Thoracic aorta (tissue), 2 donors: ENCODE data around the gene ARHGAP8. TPM values are rescaled to one million over a fixed set of nuclear protein-coding genes. Genes with fewer than 3 reads are reported as not detected.
"Not testable (repeated sequence)": the region's sequence is repeated elsewhere in the genome, so short reads cannot be mapped to it uniquely, and the experiment has no call there.

ENCODE experiments used
- ATAC-seq: fragments of 150-250 bp; one replicate; pipeline ENCODE4 v1.8.0; 2017; ENCODE audit warnings: low read depth; ENCODE audit not compliant: insufficient number of reproducible peaks, low FRiP score
- DNase-seq: peaks from one replicate; pipeline ENCODE4 v3.0.0-alpha.2; 2020; ENCODE audit warnings: low spot score
- H3K27ac ChIP-seq, 2 donors: fragments of 200-600 bp; sonication (generic); 1 replicate in 1 of 2; 2 replicates in 1 of 2; pipeline ENCODE4 v1.5.1; 2016; ENCODE audit warnings: mild to moderate bottlenecking in 2 of 2, moderate library complexity in 2 of 2
- H3K27me3 ChIP-seq: fragments of 200-600 bp; sonication (generic); replicated peaks from 2 replicates; pipeline ENCODE4 v1.6.0; 2016; ENCODE audit warnings: mild to moderate bottlenecking; ENCODE audit not compliant: insufficient read depth
- H3K36me3 ChIP-seq: fragments of 200-600 bp; sonication (generic); one replicate; pipeline ENCODE4 v1.5.1; 2016
- H3K4me1 ChIP-seq, 2 donors: fragments of 200-600 bp; sonication (generic); 1 replicate in 1 of 2; 2 replicates in 1 of 2; pipeline versions ENCODE4 v1.5.1 to v1.6.0; 2016; ENCODE audit warnings: low read depth in 2 of 2, mild to moderate bottlenecking in 1 of 2; ENCODE audit not compliant: control insufficient read depth in 1 of 2
- H3K4me3 ChIP-seq: fragments of 200-600 bp; sonication (generic); 2 replicates; pipeline ENCODE4 v1.5.1; 2016; ENCODE audit warnings: mild to moderate bottlenecking
- H3K9me3 ChIP-seq: fragments of 200-600 bp; sonication (generic); 2 replicates; pipeline ENCODE4 v1.5.1; 2016
- total RNA-seq, 2 donors: library from RNA; depleted of rRNA; stranded (reverse); fragments of >200 nt; gene quantifications; one replicate each; pipeline versions ENCODE4 v1.1.0 to v1.2.3, GENCODE V29; 2016
- TF ChIP-seq, protein P1 (sequence below): fragments of 200-600 bp; sonication (generic); IDR thresholded peaks from one replicate; pipeline ENCODE4 v1.5.1; 2019; ENCODE audit warnings: antibody characterized with exemption

ARHGAP8 gene
- total RNA-seq, 2 donors from 2014 or later, result 1.2 to 4.0 TPM

GRCh38 chr22:44799077-44799945, 46.9 kb downstream of the ARHGAP8 start:
- H3K27me3 ChIP-seq, result no peaks in the 10 kb centered on the region
- H3K9me3 ChIP-seq, result no peaks in the 10 kb centered on the region
- no peaks in the 10 kb centered on the region for H3K36me3 ChIP-seq
- TF ChIP-seq, protein P1, sequence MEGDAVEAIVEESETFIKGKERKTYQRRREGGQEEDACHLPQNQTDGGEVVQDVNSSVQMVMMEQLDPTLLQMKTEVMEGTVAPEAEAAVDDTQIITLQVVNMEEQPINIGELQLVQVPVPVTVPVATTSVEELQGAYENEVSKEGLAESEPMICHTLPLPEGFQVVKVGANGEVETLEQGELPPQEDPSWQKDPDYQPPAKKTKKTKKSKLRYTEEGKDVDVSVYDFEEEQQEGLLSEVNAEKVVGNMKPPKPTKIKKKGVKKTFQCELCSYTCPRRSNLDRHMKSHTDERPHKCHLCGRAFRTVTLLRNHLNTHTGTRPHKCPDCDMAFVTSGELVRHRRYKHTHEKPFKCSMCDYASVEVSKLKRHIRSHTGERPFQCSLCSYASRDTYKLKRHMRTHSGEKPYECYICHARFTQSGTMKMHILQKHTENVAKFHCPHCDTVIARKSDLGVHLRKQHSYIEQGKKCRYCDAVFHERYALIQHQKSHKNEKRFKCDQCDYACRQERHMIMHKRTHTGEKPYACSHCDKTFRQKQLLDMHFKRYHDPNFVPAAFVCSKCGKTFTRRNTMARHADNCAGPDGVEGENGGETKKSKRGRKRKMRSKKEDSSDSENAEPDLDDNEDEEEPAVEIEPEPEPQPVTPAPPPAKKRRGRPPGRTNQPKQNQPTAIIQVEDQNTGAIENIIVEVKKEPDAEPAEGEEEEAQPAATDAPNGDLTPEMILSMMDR, result no peak
- no peak for DNase-seq
- no peaks in the 10 kb centered on the region for H3K4me1 ChIP-seq
- H3K27ac ChIP-seq, result no peak overlapping the region
- no peak overlapping the region for H3K4me3 ChIP-seq
- ATAC-seq, result no peak

GRCh38 chr22:44799946-44800634, 47.7 kb downstream of the ARHGAP8 start:
- H3K9me3 ChIP-seq, H3K27ac ChIP-seq, H3K27me3 ChIP-seq, DNase-seq, H3K36me3 ChIP-seq, H3K4me3 ChIP-seq, ATAC-seq, H3K4me1 ChIP-seq: not testable (repeated sequence)

GRCh38 chr22:44801476-44801875, 49.1 kb downstream of the ARHGAP8 start:
- Histone ChIP-seq H3K9me3 (no peaks in the 10 kb centered on the region), H3K27ac (no peak overlapping the region), H3K36me3 (no peaks in the 10 kb centered on the region), H3K4me3 (no peak overlapping the region), H3K4me1 (no peaks in the 10 kb centered on the region), H3K27me3 (no peaks in the 10 kb centered on the region)
- ATAC-seq (no peak), DNase-seq (no peak)
- TF ChIP-seq, protein P1, result no peak

DNA sequence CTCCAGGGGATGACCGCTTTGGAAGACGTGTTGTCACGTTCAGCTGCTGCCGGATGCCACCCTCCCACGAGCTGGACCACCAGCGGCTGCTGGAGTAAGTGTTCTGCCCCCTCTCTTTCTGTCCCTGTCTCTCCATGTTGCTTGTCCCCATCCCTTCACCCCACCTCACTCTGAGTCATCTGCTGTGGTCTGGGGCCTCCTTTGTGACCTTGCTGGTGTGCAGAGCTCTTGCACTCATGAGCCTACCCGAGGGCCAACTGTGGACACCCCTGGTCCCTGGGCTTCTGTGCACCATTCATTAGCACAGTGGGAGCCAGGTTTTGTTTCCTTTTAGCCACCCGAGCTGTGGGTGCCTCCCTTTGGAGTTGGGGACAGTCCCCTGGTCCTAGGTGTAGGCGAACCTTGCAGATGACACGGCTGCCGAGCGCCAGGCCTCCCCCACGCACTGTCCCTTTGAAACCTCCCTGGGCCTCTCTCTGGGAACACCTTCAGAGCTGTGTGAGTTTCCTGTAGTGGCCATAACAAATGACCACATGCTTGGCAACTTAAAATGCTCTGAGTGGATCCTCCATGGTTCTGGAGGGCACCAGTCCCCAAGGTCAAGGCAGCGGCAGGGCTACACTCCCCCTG, 49.8 kb downstream of the ARHGAP8 start:
- no peak overlapping the region for H3K27ac ChIP-seq
- no peaks in the 10 kb centered on the region for H3K36me3 ChIP-seq
- TF ChIP-seq, protein P1, result no peak
- H3K4me3 ChIP-seq, result no peak overlapping the region
- no peaks in the 10 kb centered on the region for H3K9me3 ChIP-seq
- no peaks in the 10 kb centered on the region for H3K27me3 ChIP-seq
- ATAC-seq (no peak), DNase-seq (no peak)
- H3K4me1 ChIP-seq, result no peaks in the 10 kb centered on the region

- no peaks in the 10 kb centered on the region for H3K4me1 ChIP-seq
- H3K27ac ChIP-seq, result no peak overlapping the region
- no peak for DNase-seq
- TF ChIP-seq, protein P1, result no peak
- ATAC-seq, result no peak
- no peak overlapping the region for H3K4me3 ChIP-seq
- H3K36me3 ChIP-seq, result no peaks in the 10 kb centered on the region
- no peaks in the 10 kb centered on the region for H3K27me3 ChIP-seq
- H3K9me3 ChIP-seq, result no peaks in the 10 kb centered on the region
Measured at GRCh38 chr22:44802956-44803355, 50.6 kb downstream of the ARHGAP8 start.
